Measurements from ENCODE around the gene ACADSB. TPM values are rescaled to one million over a fixed set of nuclear protein-coding genes. Genes with fewer than 3 reads are reported as not detected.

Gene ACADSB
- total RNA-seq, 1 experiment from 2014 or later = 14.5 TPM

DNA sequence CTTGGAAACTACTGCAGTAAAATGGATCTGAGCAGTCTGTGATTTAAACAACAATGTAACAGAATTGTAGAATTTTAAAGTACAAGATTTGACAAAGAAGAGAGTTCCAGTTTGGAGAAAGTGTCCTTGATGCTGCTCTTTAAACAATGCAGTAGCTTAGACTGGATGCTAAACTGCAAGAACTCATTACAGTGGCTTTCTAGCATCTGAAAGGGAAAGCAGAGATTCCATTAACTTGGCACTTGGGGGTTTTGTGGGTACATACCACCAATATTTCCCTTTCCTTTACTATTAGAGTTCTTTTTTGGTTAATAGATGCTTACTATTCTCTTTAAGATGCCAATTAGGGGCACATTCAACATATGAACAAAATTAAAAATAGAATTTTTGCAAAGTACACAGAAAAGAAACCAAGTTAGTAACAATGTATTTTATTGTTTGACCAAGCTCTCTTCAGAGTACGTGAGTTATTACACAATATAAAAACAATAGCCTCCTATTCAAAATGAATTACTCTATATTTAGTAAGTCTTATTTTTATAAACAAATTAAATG lies 16.7 kb upstream of the ACADSB start:
- ATAC-seq (no peak), DNase-seq (ENCODE audit: low spot score) (no peak)
- Mint-ChIP-seq H3K4me1 (no peaks in the 10 kb centered on the region), H3K36me3 (peaks cover 21% of the 10 kb centered on the region), H3K4me3 (no peak overlapping the region), H3K27me3 (ENCODE audit: low read depth) (no peaks in the 10 kb centered on the region), H3K9me3 (no peaks in the 10 kb centered on the region), H3K27ac (no peak overlapping the region)
- CTCF ChIA-PET = no interaction called here
- no peak for TF ChIP-seq ZNF671 (CRISPR knock-in tag; IDR thresholded peaks at IDR 0.05)
- TF ChIP-seq, protein P1, sequence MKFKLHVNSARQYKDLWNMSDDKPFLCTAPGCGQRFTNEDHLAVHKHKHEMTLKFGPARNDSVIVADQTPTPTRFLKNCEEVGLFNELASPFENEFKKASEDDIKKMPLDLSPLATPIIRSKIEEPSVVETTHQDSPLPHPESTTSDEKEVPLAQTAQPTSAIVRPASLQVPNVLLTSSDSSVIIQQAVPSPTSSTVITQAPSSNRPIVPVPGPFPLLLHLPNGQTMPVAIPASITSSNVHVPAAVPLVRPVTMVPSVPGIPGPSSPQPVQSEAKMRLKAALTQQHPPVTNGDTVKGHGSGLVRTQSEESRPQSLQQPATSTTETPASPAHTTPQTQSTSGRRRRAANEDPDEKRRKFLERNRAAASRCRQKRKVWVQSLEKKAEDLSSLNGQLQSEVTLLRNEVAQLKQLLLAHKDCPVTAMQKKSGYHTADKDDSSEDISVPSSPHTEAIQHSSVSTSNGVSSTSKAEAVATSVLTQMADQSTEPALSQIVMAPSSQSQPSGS (CRISPR knock-in tag; IDR thresholded peaks at IDR 0.05; ENCODE audit: borderline replicate concordance, low read depth) = no peak
- no peak for TF ChIP-seq EMX1 (CRISPR knock-in tag; IDR thresholded peaks at IDR 0.05)
- TF ChIP-seq, protein P2, sequence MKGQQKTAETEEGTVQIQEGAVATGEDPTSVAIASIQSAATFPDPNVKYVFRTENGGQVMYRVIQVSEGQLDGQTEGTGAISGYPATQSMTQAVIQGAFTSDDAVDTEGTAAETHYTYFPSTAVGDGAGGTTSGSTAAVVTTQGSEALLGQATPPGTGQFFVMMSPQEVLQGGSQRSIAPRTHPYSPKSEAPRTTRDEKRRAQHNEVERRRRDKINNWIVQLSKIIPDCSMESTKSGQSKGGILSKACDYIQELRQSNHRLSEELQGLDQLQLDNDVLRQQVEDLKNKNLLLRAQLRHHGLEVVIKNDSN (CRISPR knock-in tag; IDR thresholded peaks at IDR 0.05) = no peak
- no peak for TF ChIP-seq ZNF138 (CRISPR knock-in tag; conservative IDR thresholded peaks at IDR 0.05)
- TF ChIP-seq, protein P3, sequence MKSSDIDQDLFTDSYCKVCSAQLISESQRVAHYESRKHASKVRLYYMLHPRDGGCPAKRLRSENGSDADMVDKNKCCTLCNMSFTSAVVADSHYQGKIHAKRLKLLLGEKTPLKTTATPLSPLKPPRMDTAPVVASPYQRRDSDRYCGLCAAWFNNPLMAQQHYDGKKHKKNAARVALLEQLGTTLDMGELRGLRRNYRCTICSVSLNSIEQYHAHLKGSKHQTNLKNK (CRISPR knock-in tag; IDR thresholded peaks at IDR 0.05) = no peak
- no peak for TF ChIP-seq GABPB1 (CRISPR knock-in tag; IDR thresholded peaks at IDR 0.05)
- TF ChIP-seq RORB (CRISPR knock-in tag; IDR thresholded peaks at IDR 0.05) = no peak
- TF ChIP-seq NR1H2 (CRISPR knock-in tag; IDR thresholded peaks at IDR 0.05) = no peak
- TF ChIP-seq JUN (CRISPR knock-in tag; IDR thresholded peaks at IDR 0.05) = no peak
- POLR2A ChIA-PET = no interaction called here

DNA sequence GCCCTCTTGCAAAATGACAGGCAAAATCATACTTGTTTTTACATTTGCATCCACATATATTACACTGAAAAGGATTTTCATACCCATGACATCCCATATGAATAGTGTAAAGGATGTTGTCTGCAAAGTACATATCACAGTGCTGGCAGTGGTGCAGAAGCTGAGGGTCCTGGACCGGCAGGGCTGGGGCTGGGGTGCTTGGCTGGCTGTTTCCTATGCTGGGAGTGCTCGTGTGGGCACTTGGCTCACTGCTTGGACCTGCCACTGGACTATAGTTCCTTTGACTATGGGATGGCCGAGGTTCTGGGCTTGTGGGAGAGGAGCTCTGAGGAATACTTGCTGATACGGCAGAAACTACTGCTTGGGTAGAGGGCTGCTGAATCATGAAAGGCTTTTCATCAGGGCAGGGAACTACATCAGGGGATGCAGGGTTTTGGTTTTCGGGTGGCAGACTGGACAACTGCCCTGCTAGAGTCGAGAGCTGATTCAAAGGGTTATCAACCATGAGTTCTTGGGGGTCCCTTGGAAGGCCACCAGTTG lies 14.9 kb upstream of the ACADSB start:
- Mint-ChIP-seq H3K27ac (no peak overlapping the region), H3K4me1 (no peaks in the 10 kb centered on the region), H3K36me3 (peaks cover 23% of the 10 kb centered on the region), H3K4me3 (no peak overlapping the region), H3K9me3 (no peaks in the 10 kb centered on the region), H3K27me3 (ENCODE audit: low read depth) (no peaks in the 10 kb centered on the region)
- DNase-seq (ENCODE audit: low spot score) = no peak
- no peak for ATAC-seq
- CTCF ChIA-PET = no interaction called here
- POLR2A ChIA-PET = no interaction called here
- TF ChIP-seq, protein P4, sequence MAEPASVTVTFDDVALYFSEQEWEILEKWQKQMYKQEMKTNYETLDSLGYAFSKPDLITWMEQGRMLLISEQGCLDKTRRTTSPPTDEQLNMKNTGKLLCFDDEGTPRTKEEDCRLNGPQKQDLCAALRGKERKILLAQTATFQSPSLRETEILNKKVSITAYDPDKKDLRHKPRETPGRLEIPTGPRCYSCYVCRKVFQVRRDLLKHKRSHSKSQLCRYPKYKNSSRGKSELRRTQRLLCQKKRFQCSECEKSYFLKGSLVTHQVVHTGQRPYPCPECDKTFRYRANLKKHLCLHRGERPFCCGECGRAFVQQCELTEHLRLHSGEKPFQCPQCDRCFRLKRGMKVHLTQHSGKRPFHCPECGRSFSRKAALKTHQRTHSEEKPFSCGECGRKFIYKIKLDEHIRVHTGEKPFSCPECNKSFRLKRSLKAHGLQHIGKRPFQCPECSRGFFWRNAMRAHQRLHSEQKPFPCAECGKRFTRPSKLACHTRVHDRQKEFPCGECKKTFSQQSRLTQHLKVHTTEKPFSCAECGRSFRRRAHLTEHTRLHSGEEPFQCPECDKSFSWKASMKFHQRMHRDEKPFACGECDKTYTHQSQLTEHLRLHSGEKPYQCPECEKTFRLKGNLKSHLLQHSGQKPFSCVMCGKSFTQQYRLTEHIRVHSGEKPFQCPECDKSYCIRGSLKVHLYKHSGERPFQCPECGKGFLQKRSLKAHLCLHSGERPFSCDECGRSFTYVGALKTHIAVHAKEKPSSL (CRISPR knock-in tag; conservative IDR thresholded peaks at IDR 0.05) = no peak
- TF ChIP-seq ZBTB21 (CRISPR knock-in tag; IDR thresholded peaks at IDR 0.05; ENCODE audit: borderline replicate concordance) (no peak), TCF7 (CRISPR knock-in tag; IDR thresholded peaks at IDR 0.05; ENCODE audit: low read depth) (no peak), ZNF317 (CRISPR knock-in tag; IDR thresholded peaks at IDR 0.05; ENCODE audit: borderline replicate concordance, low read depth) (no peak), NR3C1 (CRISPR knock-in tag; conservative IDR thresholded peaks at IDR 0.05; ENCODE audit: low read depth) (no peak)
- TF ChIP-seq, protein P5, sequence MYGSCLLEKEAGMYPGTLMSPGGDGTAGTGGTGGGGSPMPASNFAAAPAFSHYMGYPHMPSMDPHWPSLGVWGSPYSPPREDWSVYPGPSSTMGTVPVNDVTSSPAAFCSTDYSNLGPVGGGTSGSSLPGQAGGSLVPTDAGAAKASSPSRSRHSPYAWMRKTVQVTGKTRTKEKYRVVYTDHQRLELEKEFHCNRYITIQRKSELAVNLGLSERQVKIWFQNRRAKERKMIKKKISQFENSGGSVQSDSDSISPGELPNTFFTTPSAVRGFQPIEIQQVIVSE (CRISPR knock-in tag; IDR thresholded peaks at IDR 0.05; ENCODE audit: borderline replicate concordance) = no peak
- TF ChIP-seq, protein P6, sequence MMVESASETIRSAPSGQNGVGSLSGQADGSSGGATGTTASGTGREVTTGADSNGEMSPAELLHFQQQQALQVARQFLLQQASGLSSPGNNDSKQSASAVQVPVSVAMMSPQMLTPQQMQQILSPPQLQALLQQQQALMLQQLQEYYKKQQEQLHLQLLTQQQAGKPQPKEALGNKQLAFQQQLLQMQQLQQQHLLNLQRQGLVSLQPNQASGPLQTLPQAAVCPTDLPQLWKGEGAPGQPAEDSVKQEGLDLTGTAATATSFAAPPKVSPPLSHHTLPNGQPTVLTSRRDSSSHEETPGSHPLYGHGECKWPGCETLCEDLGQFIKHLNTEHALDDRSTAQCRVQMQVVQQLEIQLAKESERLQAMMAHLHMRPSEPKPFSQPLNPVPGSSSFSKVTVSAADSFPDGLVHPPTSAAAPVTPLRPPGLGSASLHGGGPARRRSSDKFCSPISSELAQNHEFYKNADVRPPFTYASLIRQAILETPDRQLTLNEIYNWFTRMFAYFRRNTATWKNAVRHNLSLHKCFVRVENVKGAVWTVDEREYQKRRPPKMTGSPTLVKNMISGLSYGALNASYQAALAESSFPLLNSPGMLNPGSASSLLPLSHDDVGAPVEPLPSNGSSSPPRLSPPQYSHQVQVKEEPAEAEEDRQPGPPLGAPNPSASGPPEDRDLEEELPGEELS (CRISPR knock-in tag; IDR thresholded peaks at IDR 0.05) = no peak
- TF ChIP-seq, protein P7, sequence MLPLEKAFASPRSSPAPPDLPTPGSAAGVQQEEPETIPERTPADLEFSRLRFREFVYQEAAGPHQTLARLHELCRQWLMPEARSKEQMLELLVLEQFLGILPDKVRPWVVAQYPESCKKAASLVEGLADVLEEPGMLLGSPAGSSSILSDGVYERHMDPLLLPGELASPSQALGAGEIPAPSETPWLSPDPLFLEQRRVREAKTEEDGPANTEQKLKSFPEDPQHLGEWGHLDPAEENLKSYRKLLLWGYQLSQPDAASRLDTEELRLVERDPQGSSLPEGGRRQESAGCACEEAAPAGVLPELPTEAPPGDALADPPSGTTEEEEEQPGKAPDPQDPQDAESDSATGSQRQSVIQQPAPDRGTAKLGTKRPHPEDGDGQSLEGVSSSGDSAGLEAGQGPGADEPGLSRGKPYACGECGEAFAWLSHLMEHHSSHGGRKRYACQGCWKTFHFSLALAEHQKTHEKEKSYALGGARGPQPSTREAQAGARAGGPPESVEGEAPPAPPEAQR (CRISPR knock-in tag; IDR thresholded peaks at IDR 0.05) = no peak
- TF ChIP-seq, protein P8, sequence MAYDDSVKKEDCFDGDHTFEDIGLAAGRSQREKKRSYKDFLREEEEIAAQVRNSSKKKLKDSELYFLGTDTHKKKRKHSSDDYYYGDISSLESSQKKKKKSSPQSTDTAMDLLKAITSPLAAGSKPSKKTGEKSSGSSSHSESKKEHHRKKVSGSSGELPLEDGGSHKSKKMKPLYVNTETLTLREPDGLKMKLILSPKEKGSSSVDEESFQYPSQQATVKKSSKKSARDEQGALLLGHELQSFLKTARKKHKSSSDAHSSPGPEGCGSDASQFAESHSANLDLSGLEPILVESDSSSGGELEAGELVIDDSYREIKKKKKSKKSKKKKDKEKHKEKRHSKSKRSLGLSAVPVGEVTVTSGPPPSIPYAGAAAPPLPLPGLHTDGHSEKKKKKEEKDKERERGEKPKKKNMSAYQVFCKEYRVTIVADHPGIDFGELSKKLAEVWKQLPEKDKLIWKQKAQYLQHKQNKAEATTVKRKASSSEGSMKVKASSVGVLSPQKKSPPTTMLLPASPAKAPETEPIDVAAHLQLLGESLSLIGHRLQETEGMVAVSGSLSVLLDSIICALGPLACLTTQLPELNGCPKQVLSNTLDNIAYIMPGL (CRISPR knock-in tag; IDR thresholded peaks at IDR 0.05) = no peak
